HG03039 (cell line): ENCODE data around the gene ZNF629.
"Not testable (repeated sequence)": the region's sequence is repeated elsewhere in the genome, so short reads cannot be mapped to it uniquely, and the experiment has no call there.

Experiments used
- ATAC-seq: cut with Tn5 transposase; IDR thresholded peaks from one replicate; pipeline ENCODE4 v1.9.1; 2021; ENCODE audit warnings: mild to moderate bottlenecking, moderate library complexity; ENCODE audit not compliant: unreplicated experiment

Gene ZNF629

DNA sequence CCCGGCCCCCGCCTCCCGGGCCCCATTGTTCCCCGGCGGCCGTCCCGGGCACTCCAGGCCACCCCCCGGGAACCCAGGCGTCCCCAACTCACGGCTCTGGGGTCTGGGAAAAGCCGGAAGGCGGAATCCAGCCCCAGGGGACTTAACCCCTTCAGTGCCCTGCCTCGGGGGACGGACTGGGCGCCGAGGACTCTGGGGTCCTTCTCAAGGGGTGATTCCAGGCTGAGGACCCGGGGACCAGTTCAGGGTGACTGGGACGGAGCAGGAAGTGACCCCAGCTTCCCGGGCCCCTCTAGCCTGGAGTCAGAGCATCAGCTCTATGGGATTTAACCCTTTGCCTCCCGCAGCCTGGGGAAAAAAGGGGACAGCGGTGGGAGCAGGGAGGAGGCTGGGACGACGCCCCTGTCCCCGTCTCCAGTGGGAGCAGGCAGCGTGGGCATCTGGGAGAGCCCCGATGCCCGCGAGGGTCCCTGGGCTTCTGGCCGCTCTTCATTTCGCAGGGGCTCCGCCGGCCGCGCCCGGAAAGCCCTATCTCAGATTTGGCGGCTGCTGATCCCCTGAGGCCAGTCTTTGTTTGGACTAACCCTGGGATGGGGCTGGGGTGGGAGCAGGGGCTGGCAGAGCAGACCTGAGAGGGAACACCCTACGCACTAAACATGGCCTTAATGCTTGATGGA is at the start of gene ZNF629:
Gene ZNF629 (minus strand): TSS at position 270 of the 677 bp plus-strand sequence. CDS start 2,723 bp downstream, outside the sequence.
- ATAC-seq = no peak

GRCh38 chr16:30834130-30834740 is 47.2 kb upstream of the ZNF629 start:
- ATAC-seq = no peak

DNA sequence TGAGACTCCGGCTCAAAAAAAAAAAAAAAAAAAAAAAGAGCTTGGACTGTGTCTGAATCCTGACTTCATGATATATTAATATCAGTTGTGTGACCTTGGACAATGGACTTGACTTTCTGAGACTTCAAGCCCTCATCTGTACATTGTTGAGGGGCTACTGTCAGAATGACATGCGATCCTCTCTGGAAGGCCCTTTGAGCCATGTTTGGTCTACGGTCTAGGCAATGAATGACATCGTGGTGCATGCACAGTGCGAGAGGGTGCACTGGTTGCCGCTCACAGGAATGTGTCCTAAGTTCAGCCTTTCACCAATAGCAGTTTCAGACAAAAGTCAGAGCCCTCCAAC is 43.0 kb upstream of the ZNF629 start:
- no peak for ATAC-seq

- ATAC-seq = no peak
These were observed 42.4 kb upstream of the ZNF629 start for GRCh38 chr16:30829130-30830071.

- ATAC-seq = no peak
These were observed 34.9 kb upstream of the ZNF629 start for GRCh38 chr16:30821891-30822290.

DNA sequence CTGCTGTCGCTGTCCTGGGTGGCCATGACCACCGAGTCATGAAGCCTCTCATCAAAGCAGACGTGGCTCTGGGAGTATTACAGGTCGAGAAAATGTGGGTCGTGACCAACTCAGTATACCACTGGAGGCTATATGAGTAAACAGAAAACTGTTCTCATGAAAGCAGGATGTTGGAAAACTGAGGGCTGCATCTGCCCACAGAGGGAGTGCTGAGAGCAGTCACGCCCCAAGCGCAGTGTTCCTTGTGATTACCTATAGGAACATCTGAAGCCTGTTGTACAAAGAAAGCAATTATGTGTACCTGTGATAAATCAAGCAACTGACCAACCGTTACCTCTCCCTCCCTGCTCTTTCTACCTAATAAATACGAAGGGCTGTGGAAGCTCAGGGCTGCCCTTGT is 34.4 kb upstream of the ZNF629 start:
- not testable (repeated sequence) for ATAC-seq

GRCh38 chr16:30820952-30821421 is 34.0 kb upstream of the ZNF629 start:
- ATAC-seq = no peak

DNA sequence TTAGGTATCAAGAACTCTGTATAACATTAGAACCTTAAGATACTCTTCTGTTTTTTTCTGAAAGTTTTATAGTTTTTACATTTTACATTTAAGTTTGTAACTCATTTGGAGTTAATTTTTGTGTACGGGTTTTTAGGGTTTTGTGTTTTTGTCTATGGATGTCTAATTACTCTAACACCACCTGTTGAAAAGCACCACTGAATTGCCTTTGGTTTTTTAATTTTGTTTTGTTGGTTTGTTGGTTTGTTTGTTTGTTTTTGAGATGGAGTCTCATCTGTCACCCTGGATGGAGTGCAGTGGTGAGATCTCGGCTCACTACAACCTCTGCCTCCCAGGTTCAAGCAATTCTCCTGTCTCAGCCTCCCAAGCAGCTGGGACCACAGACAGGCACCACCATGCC is 29.8 kb upstream of the ZNF629 start:
- ATAC-seq = no peak

DNA sequence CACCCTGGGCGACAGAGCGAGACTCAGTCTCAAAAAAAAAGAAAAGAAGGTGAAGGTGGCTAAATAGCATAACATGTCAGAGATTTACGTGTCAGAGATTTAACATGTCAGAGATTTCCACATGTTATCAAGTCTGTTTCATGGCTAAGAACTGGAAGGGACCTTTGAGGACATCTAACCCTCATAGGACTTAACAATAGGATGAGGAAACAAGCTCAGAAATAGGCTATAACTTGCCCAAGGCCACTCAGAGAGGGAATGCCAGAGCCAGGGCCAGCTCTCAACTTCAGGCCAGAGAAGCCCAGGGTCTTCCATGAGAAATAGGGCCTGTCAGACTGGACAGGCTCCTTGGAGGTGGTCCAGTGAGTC is 26.8 kb upstream of the ZNF629 start:
- no peak for ATAC-seq

DNA sequence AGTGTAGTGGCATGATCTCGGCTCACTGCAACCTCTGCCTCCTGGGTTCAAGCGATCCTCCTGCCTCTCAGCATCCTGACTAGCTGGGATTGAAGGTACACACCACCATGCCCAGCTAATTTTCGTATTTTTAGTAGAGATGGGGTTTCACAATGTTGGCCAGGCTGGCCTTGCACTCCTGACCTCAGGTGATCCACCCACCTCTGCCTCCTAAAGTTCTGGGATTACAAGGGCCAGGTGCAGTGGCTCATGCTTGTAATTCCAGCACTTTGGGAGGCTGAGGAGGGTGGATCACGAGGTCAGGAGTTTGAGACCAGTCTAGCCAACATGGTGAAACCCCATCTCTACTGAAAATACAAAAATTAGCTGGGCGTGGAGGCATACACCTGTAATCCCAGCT is 22.7 kb upstream of the ZNF629 start:
- ATAC-seq = not testable (repeated sequence)

- ATAC-seq = not testable (repeated sequence)
These were observed 22.0 kb upstream of the ZNF629 start for GRCh38 chr16:30808890-30809426.

DNA sequence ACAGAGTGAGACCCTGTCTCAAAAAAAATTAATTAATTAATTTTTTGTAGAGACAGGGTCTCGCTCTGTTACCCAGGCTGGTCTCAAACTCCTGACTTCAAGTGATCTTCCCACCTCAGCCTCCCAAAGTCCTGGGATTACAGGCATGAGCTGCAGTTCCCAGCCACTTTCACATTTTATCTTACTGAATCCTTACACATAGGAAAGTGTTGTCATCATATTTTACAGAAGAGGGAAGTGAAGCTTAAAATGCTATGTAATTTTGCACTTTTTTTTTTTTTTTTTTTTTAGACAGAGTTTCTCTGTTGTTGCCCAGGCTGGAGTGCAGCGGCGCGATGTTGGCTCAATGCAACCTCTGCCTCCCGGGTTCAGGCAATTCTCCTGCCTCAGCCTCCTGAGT is 21.1 kb upstream of the ZNF629 start:
- no peak for ATAC-seq

- peak; percentile 48 for ATAC-seq
These were observed 18.6 kb upstream of the ZNF629 start for GRCh38 chr16:30805370-30806169.

DNA sequence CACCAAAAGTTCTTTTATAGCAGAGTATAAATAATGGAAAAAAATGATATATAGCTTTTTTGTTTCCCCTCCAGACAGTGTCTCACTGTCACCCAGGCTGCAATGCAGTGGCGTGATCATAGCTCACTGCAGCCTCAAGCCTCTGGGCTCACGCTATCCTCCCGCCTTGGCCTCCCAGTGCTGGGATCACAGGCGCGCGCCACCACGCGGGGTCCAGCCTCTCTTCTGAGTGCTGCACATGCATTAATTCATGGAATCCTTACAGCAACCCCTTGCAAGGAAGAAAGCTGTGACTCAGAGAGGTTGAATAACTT is 18.0 kb upstream of the ZNF629 start:
- ATAC-seq = peak; percentile 16

GRCh38 chr16:30802936-30803335 is 15.9 kb upstream of the ZNF629 start:
- ATAC-seq = no peak

DNA sequence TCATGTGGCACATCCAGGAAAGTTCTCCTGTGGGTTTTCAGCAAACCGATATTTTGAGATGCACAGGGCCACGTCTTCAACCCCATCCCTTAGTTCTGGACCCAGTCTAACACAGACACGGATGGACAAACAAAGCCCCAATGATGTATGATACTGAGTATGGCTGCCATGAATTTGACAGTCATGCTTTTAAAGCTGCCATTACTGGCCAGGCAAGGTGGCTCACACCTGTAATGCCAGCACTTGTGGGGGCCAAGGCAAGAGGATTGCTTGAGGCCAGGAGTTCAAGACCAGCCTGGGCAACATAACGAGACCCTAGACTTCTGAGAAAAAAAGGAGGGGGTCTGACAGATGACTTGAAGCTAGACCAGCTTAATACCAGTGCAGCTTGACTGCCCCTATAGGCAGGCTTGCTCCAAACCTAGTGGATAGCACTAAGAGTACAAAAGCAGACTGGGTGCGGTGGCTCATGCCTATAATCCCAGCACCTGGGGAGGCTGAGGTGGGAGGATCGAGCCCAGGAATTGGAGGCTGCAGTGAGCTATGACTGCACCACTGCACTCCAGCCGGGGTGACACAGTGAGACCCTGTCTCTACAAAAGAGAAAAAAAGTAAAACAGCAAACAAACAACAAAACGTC is 10.8 kb upstream of the ZNF629 start:
- ATAC-seq = no peak

DNA sequence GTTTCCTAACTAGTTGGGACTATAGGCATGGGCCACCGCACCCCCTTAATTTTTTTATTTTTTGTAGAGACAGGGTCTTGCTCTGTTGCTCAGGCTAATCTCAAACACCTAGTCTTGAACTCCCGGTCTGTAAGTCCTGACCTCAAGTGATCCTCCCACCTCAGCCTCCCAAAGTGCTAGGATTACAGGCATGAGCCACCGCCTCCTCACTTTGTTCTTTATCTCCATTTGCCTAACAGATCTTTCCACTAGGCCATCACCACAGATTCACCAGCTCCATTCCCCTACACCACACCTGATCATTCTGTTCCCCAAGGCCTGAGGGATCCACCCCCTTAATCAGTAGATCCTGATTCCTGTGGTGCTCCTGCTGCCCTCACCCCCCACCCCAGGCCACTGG is 7.6 kb upstream of the ZNF629 start:
- ATAC-seq = no peak

- no peak for ATAC-seq
These were observed 6.6 kb upstream of the ZNF629 start for GRCh38 chr16:30793508-30794069.

DNA sequence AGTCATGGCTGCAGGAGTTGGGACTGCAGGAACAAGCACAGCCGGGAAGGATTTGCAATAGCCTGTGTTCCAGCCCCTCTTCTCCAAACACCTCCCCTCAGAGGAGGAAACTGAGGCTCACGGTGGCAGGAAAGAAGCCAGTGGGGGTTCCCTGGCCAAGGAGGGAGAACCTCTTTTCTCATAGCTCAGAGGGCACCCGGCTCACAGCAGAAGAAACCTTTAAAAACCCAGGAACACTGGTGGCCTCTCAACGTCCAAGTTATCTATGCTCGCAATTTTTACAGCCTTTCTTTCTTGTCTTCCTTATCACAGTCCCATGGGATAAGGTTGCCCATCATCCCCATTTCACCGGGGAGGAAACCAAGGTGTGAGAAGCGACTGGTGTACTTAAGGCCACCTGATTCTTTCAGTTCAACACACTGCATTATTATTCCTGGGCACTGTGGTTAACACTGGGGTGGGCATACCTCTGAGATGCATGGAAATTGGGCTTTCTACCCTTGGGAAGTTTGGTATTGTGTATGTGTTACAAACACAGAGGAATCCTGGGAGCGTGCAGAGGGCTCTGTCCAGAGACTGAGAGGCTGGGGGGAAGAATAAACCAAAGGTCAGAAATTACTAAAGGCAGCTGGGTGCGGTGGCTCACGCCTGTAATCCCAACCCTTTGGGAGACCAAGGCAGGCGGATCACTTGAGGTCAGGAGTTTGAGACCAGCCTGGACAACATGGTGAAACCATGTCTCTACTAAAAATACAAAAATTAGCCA is 791 bp upstream of the ZNF629 start:
- ATAC-seq = no peak
